ENCODE measurements around the gene SH3YL1.

DNA sequence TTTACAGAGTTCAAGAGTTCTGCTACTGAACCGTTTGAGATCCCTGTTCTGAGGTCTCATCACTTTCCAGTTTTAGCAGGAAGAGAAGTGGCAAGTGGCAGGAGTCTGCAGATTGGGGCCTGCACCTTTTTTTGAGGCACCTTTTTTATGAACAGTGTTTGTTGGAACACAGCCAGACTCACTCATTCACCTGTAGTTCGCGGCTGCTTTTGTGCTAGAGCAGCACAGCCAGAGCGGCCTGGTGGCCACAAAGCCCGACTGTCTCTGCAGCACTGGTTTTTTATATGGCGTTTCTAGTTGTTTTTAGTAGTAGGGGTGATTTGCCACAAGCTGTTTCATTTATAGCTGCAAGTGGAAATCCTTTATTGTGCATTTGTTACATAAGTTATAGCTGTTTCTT lies 9.5 kb upstream of the SH3YL1 start:
- no peak for TF ChIP-seq CTCF (IDR thresholded peaks at IDR 0.05; ENCODE audit: low read depth, low read length, missing input control)
- TF ChIP-seq, protein P1, sequence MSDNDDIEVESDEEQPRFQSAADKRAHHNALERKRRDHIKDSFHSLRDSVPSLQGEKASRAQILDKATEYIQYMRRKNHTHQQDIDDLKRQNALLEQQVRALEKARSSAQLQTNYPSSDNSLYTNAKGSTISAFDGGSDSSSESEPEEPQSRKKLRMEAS (IDR thresholded peaks at IDR 0.05) = no peak
- TF ChIP-seq YY1 (IDR thresholded peaks at IDR 0.05) = no peak

All from liver (tissue), 2 donors.